Stimulated activated CD4-positive, alpha-beta T cell treated with anti-CD3 and anti-CD28 coated beads, Interleukin-12 subunit alpha, Interleukin-12 subunit beta, amount 100 ng/mL, for 48 hours (primary cell): ENCODE results near the gene PCDHB6.
A peak's percentile ranks its signal among the peaks of the same experiment; 100 is the strongest.
"Not testable (repeated sequence)": the region's sequence is repeated elsewhere in the genome, so short reads cannot be mapped to it uniquely, and the experiment has no call there.

Source experiments
- DNase-seq, 3 donors: peaks; one replicate each; pipeline ENCODE4 v3.0.0-alpha.2; 2020; ENCODE audit warnings: low read depth in 2 of 3, low spot score in 1 of 3

PCDHB6 gene

DNA sequence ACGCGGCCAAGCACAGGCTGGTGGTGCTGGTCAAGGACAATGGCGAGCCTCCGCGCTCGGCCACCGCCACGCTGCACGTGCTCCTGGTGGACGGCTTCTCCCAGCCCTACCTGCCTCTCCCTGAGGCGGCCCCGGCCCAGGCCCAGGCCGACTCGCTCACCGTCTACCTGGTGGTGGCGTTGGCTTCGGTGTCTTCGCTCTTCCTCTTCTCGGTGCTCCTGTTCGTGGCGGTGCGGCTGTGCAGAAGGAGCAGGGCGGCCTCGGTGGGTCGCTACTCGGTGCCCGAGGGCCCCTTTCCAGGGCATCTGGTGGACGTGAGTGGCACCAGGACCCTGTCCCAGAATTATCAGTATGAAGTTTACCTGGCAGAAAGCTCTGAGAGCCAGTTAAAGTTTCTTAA, 8.0 kb downstream of the PCDHB6 start:
- DNase-seq = not testable (repeated sequence)

GRCh38 chr5:141172381-141173204, 22.7 kb downstream of the PCDHB6 start, which contains the start of gene PCDHB7:
Gene PCDHB7, plus strand, starts transcription at chr5:141172644. Its CDS starts 192 bp downstream, at chr5:141172836.
- no peak for DNase-seq

GRCh38 chr5:141174291-141175104, 24.6 kb downstream of the PCDHB6 start:
- DNase-seq = not testable (repeated sequence)

GRCh38 chr5:141175933-141176332, 26.1 kb downstream of the PCDHB6 start:
- no peak for DNase-seq

GRCh38 chr5:141177577-141178191, 27.8 kb downstream of the PCDHB6 start, which contains the start of gene PCDHB8:
Gene PCDHB8, plus strand, starts transcription at chr5:141177790. Its CDS starts 245 bp downstream, at chr5:141178035.
- DNase-seq = not testable (repeated sequence)

GRCh38 chr5:141179371-141179770, 29.5 kb downstream of the PCDHB6 start:
- DNase-seq = not testable (repeated sequence)

GRCh38 chr5:141179876-141180275, 30.0 kb downstream of the PCDHB6 start:
- DNase-seq = not testable (repeated sequence)

DNA sequence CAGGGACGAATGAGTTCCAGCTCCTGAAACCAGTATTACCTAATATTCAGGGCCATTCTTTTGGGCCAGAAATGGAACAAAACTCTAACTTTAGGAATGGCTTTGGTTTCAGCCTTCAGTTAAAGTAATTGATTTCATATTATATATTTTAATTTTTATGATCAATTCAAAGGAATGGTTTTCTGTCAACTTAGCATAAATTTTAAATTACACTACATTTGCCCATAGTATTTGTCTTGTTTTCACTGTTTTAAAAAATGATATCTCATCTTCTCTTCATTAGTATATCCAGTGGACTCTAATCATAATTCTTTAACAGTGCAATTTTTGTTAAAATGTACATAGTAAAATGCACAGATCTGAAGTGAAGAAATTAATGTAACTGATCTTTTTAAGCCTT, 30.5 kb downstream of the PCDHB6 start:
- DNase-seq = no peak

- DNase-seq = no peak
Measured at GRCh38 chr5:141182248-141182647, 32.4 kb downstream of the PCDHB6 start, which contains the start of gene PCDHB16. Gene PCDHB16, plus strand, starts transcription at chr5:141182387. Its CDS starts 173 bp downstream, at chr5:141182560.

DNA sequence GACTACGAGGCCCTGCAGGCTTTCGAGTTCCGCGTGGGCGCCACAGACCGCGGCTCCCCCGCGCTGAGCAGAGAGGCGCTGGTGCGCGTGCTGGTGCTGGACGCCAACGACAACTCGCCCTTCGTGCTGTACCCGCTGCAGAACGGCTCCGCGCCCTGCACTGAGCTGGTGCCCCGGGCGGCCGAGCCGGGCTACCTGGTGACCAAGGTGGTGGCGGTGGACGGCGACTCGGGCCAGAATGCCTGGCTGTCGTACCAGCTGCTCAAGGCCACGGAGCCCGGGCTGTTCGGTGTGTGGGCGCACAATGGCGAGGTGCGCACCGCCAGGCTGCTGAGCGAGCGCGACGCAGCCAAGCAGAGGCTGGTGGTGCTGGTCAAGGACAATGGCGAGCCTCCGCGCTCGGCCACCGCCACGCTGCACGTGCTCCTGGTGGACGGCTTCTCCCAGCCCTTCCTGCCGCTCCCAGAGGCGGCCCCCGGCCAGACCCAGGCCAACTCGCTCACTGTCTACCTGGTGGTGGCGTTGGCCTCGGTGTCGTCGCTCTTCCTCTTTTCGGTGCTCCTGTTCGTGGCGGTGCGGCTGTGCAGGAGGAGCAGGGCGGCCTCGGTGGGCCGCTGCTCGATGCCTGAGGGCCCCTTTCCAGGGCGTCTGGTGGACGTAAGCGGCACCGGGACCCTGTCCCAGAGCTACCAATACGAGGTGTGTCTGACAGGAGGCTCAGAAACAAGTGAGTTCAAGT, 34.4 kb downstream of the PCDHB6 start:
- DNase-seq = not testable (repeated sequence)

DNA sequence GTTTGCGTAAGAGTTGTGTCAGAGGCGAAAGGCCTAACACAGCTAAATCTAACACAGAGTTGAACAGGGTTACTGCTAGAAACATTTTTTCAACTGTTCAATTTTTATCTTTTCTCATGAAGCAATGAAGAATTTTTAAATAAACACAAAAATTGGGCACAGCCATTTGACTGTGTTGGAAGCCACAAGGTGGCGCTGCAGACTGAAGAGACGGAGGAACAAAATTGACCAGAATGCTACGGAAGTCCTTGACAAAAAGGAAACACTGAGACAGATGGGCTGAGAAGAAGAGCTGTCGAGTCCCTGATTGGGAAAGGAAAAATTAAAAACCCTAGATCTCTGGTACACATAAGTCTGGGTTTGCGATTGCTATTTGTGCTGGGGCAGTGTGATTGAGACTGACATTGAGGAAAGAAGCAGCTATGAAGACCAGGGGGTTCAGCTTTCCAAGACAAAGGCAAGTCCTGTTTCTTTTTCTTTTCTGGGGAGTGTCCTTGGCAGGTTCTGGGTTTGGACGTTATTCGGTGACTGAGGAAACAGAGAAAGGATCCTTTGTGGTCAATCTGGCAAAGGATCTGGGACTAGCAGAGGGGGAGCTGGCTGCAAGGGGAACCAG, 37.1 kb downstream of the PCDHB6 start, which contains the start of gene PCDHB9:
Gene PCDHB9, plus strand, starts transcription at position 265 of the 616 bp plus-strand sequence. Its CDS starts 158 bp downstream, at position 423.
- DNase-seq = peak in 2 of 3 donors; percentile 5 to 12

DNA sequence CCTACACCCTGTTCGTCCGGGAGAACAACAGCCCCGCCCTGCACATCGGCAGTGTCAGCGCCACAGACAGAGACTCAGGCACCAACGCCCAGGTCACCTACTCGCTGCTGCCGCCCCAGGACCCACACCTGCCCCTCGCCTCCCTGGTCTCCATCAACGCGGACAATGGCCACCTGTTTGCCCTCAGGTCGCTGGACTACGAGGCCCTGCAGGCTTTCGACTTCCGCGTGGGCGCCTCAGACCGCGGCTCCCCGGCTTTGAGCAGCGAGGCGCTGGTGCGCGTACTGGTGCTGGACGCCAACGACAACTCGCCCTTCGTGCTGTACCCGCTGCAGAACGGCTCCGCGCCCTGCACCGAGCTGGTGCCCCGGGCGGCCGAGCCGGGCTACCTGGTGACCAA, 38.8 kb downstream of the PCDHB6 start:
- DNase-seq = not testable (repeated sequence)

DNA sequence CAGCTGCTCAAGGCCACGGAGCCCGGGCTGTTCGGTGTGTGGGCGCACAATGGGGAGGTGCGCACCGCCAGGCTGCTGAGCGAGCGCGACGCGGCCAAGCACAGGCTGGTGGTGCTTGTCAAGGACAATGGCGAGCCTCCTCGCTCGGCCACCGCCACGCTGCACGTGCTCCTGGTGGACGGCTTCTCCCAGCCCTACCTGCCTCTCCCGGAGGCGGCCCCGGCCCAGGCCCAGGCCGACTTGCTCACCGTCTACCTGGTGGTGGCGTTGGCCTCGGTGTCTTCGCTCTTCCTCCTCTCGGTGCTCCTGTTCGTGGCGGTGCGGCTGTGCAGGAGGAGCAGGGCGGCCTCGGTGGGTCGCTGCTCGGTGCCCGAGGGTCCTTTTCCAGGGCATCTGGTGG, 39.3 kb downstream of the PCDHB6 start:
- not testable (repeated sequence) for DNase-seq

- peak; percentile 10 to 24 (median 16) for DNase-seq
Measured at GRCh38 chr5:141192110-141192725, 42.4 kb downstream of the PCDHB6 start, which contains the start of gene PCDHB10. Gene PCDHB10, plus strand, starts transcription at chr5:141192353. Its CDS starts 200 bp downstream, at chr5:141192553.

- not testable (repeated sequence) for DNase-seq
Measured at GRCh38 chr5:141194332-141194731, 44.5 kb downstream of the PCDHB6 start.

GRCh38 chr5:141196363-141196762, 46.5 kb downstream of the PCDHB6 start:
- DNase-seq = no peak

DNA sequence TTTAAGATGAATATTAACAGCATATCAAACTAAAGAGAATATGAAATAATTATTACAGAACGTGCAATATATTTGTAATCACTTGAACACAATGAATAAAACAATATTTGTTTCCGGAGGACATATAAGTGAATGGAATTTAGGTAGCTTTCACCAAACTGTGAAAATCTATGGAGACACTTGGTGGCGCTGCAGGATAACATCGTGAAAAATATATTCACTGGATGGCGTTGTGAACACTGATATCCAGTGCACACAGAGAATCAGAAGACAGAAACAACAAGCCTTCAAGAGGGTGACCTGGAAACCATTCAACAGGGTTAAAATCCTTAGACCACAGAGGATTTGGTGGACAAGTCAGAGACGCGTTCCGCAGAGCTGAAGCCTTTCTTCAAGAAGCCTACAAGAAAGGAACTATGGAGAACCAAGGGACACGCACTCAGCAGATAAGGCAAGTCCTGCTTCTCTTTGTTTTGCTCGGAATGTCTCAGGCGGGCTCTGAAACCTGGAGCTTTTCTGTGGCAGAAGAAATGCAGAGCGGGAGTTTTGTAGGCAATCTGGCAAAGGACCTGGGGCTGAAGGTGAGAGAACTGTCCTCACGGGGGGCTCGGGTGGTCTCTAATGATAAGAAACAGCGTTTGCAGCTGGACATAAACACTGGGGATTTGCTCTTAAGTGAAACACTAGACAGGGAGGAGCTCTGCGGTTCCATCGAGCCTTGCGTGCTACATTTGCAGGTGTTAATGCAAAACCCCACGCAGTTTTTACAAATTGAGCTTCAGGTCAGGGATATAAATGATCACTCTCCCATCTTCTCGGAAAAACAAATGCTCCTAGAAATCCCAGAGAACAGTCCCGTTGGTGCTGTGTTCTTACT, 49.7 kb downstream of the PCDHB6 start, which contains the start of gene PCDHB11:
Gene PCDHB11, plus strand, starts transcription at position 269 of the 877 bp plus-strand sequence. Its CDS starts 148 bp downstream, at position 417.
- no peak for DNase-seq

DNA sequence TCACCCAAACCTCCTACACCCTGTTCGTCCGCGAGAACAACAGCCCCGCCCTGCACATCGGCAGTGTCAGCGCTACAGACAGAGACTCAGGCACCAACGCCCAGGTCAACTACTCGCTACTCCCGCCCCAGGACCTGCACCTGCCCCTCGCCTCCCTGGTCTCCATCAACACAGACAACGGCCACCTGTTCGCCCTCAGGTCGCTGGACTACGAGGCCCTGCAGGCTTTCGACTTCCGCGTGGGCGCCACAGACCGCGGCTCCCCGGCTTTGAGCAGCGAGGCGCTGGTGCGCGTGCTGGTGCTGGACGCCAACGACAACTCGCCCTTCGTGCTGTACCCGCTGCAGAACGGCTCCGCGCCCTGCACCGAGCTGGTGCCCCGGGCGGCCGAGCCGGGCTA, 51.3 kb downstream of the PCDHB6 start:
- DNase-seq = not testable (repeated sequence)
